GM23248 (cell line): ENCODE results near the gene AFAP1.

Experiments used
- EZH2 ChIP-seq: fragments of 200-600 bp; sonication (generic); IDR thresholded peaks from 2 replicates; pipeline ENCODE4 v1.6.1; 2018; ENCODE audit warnings: antibody characterized with exemption, mild to moderate bottlenecking; ENCODE audit not compliant: insufficient read depth, poor library complexity, severe bottlenecking
- EZH2phosphoT487 ChIP-seq: fragments of 200-600 bp; sonication (generic); IDR thresholded peaks from 2 replicates; pipeline ENCODE4 v1.6.1; 2018; ENCODE audit warnings: antibody characterized with exemption, moderate library complexity, mild to moderate bottlenecking, low read depth; ENCODE audit not compliant: insufficient read depth

DNA sequence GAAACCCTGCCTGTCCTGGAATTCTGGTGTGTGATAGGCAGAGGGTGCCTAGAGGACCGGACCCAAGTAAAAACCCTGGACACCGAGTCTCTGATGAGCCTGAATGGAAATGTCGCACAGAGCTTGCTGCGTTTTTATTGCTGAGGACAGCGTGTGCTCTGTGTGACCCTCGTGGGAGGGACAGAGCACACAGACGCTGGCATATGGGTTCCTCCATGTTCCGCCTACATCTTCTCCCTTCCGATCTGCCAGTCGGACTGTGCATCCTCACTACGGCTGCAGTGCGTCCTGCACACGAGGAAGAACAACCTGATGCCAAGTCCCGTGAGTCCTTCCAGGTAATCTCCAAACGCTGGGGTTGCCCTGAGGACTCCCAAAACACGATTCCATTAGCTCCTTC is 68.3 kb downstream of the AFAP1 start:
- no peak for TF ChIP-seq EZH2
- no peak for TF ChIP-seq EZH2phosphoT487
